HG03457 (cell line): ENCODE measurements around the gene AK8.

Experiments used
- ATAC-seq: cut with Tn5 transposase; IDR thresholded peaks from one replicate; pipeline ENCODE4 v1.9.1; 2021; ENCODE audit warnings: moderate number of reproducible peaks; ENCODE audit not compliant: unreplicated experiment

AK8 gene

DNA sequence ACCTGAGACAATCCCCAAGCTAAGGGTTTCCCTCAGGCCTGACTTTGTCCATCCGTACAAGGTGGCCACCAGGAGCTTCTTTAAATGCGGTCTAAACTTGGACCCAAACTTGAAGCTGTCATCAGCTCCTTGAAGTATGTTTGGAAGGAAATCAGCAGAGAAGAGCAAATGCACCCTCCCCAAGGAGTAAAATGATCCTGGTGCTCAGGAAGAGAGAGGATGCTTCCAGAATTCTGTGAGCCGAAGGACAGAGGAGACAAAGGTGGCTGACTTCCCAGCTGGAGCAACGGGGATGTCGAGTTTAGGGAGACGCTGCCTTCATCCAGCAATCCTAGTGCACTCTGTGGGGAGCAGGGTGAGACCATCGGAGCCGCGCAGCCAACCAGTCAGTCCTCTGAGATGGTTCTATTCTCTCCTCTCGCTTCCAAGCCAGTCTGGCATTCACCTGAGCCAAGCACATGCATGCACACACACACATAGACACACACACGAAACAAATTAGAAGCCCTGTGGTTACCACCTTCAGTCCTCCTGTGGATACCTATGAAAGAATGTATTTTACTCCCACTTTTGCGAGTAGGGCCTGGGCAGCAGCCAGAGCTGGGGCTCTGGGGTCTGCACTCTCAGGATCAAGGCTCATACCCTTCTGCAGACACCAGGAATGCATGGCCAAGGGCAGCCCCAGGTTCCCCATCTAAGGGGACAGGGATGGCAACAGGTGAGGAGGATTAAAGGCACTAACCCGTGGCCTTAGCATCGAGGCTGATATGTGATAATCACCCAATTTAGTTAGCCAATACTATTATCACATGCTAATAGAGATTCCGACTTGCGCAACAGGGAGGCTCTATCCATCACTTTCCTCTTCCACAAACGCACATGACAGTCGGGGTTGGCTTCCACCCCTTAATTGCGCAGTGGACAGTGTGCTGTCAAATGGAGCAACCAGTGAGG lies 132.1 kb downstream of the AK8 start:
- no peak for ATAC-seq

DNA sequence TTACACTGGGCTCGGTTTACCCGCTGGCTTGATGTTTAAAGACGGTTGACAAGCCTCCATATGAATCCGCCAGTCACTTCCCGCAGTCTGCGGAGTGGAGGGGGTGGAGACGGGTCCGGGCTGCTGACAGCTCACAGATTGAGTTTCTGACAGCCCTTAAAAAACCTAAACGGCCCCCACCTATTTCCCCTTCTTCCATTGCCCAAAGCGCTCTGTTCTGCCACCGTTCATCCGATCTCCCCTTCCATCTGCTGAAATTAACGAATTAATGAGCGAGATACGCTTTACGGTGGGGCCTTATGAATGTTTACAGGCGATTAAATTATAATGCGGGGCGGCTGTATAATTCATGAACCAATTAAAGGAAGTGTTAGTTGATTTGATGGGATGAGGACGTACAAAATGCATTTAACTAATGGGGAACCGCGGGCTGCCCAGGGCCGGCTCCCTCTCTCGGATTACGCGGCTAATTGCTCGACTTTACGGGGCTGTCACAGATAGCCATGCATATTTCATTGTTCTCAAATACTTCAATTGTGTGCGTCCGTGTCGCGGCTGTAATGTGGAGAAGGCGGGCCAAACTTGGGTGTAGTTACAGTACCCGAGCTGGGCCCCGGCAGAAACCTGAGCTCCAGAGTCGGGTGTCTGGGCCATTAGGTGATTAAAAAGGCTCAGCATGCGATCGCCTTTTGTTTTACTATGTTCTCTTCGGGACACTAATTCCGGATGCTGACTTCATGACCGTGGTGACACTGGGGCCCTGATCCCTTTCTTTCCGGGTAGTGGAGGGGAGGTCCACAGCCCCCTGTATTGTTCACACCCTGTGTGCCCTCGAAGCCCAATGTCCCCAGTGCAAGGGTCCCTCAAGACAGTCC lies 133.0 kb downstream of the AK8 start:
- ATAC-seq: no peak

DNA sequence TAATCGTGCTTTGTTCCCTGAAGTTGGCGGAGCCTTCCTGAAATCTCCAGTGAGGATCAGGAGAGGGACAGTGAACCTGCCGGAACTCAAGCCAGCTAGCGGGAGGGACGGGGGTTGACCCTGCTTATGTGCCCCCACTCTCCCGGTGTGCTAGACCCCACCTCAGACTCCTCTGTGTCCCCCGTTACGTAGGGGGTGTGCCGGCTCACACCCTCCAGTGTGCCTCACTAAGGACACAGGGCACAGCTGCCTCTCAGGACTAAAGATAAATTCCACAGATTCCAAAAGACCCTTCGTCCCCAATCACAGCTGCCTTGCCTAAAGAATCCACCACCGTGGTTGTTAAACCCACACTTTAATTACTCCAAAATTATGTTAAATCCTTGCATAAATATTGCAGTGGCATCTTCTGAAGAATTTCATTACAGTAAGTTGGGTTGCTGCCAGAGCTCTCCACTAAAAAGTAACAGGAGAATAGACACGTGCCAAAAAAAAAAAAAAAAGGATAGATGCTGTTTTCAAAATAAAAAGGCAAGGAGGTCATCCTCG lies 134.1 kb downstream of the AK8 start:
- ATAC-seq: no peak

DNA sequence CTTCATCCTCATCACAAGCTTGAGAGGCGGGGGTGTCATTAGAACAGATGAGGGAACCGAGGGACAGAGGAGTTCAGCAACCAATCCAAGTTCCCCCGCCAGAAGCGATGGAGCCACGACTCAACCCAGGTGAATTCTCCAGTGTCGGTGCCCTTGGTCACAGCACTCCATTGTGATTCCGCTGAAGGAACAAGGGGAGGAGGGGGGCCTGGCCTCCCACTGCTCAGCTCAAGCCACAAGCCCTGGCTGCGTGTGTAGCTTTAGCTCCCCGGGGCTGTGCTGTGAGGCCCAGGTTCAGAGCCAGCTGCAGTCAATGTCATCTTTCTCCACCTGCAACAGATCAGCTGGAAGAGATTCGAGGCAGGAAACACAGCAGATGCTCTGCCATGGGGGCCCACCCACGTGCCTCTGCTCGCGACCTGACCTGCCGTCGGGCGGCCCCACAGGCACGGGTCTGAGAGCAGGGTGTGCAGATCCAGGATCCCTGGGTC lies 135.2 kb downstream of the AK8 start:
- no peak for ATAC-seq

DNA sequence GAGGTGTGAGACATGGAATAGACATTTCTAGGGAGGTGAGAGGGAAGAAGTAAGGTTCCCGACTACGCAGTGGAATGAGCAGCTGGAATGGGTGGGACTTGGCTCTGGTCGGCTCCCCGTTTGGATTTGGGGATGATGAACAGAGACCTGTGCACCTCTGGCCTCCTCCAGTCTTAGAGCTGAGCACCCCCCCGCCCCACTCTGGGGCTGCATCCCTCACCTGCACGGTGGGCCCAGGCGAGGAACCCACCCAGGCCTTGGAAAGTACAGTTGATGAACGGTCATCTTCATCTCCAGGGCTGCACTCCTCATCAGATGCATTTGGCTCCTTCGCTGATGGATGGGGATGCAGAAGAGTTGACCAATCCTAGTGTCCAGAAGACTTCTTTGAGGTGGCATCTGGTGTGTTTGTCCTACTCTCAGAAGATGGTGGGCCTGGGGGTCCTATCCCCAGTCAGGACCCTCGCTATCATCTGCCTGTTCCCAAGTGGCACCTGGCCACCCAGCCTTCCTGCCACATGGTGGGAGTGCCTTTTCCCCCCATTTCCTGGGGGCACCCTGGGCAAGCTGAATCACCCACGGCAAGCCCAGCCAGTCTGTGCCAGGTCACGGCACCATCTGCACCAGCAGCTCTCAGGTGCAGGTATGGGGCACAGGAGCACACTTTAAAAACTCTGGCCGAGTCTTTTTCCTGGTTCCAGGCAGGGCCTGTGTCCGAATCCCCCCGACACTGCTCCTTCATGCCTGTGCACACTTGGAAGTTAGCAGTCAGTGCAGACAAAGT lies 137.4 kb downstream of the AK8 start:
- no peak for ATAC-seq

DNA sequence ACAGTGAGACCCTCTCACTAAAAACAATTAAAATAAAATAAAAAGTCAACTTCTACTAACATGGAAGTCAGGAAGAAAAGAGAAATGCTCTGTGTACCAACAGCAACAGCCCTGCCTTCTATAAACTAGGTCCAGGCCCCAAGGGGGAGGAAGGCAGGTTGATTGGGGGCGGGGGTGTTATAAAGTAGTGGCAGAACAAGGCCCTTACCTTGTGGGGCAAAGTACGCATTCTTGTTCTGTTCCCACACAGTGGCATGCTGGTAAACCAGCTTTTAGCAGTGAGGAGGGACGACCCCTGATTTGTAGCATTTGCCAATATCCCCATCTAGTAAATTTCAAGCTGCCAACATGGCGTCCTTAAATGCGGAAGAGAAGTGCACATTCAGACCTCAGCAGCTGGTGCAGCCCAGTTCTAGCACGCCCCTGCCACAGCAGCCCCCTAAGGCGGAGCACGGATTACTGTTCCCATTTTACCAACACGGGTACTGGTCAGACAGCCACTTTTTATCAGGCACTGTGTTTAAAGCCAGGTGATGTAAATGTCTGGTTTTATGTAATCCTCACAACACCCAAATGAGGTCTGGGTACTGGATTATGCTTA lies 138.3 kb downstream of the AK8 start:
- ATAC-seq: no peak

DNA sequence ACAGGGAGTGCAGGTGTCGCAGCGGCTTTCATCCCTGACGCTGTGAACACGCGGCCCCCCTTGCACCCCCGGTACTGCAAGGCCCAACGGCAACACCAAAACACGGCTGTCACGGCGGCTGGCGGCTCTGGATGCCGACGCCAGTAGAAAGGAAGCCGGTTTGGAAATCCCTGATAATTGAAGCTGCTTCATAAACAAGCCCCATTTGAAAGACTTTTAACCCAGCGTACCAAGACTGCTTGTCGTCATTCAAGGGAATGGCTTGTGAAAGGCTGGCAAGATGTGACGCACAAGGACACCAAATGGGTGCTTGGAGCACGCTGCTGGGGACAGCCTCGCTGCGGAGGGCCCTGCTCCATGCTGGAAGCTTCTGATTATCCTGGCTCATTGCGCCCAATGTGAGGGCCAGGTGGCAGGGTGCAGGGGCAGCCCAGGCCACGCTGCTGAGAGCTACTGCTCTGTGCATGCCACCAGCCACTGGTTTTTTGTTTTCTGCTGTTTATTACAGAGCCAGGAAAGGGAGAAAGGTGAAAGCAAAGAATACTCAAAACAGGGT lies 144.7 kb downstream of the AK8 start:
- no peak for ATAC-seq

DNA sequence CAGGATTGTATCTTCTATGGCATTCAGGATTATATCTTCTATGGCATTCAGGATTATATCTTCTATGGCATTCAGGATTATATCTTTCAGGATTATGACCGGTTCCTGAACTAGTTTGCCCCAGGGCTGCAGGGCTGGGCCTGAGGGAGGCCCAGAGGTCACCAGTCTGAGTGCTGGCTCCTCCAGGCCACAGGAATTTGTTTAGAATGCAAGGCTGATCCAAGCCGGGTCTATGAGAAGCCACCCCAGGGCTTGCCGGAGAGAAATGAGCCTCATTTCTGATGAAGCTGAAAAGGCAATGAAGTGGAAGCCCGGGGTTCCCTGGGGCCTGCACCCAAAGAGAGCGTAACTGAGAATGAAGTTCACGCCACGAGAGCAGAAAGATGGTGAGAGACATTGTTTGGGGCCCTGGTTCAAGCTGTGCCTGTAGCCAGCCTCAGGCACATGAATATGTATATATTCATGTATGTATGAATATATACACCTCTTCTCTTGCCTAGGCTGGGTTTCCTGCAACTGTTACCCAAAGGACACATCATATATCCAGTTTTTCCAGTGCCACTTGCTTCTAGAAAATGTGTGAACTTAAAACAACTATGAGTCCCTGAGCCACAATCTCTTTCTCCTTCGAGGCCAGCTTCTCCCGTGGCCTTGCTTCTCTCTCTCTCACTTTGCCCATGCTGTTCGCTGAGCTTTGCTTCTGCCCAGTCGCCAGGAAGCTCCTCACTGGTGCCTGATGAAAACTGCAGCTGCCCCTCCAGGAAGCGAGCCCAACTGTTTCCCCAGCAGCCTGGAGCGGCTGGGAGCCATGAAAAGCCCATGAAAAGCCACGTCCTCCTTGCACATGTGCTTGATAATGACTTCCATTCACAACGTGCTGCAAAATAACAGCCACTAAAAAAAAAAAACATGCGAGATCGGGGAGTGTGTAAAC lies 145.5 kb downstream of the AK8 start:
- no peak for ATAC-seq

DNA sequence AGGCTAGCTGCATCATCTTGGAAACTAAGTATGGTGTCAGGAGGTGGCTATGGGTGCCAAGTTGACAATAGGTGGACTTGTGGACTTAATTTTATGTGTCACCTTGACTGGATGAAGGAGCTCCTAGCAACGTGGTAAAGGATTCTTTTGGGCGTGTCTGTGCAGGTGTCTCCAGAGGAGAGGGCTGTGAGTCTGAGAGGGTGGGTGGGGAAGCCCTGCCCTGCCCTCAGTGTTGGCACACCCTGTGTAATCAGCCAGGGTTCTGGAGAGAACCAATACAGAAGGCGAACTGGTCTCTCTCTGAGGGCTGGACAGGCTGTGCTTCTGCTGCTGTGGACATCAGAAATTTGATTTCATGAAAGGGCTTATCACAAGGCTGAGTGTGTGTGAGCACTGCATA lies 146.9 kb downstream of the AK8 start:
- ATAC-seq: no peak

DNA sequence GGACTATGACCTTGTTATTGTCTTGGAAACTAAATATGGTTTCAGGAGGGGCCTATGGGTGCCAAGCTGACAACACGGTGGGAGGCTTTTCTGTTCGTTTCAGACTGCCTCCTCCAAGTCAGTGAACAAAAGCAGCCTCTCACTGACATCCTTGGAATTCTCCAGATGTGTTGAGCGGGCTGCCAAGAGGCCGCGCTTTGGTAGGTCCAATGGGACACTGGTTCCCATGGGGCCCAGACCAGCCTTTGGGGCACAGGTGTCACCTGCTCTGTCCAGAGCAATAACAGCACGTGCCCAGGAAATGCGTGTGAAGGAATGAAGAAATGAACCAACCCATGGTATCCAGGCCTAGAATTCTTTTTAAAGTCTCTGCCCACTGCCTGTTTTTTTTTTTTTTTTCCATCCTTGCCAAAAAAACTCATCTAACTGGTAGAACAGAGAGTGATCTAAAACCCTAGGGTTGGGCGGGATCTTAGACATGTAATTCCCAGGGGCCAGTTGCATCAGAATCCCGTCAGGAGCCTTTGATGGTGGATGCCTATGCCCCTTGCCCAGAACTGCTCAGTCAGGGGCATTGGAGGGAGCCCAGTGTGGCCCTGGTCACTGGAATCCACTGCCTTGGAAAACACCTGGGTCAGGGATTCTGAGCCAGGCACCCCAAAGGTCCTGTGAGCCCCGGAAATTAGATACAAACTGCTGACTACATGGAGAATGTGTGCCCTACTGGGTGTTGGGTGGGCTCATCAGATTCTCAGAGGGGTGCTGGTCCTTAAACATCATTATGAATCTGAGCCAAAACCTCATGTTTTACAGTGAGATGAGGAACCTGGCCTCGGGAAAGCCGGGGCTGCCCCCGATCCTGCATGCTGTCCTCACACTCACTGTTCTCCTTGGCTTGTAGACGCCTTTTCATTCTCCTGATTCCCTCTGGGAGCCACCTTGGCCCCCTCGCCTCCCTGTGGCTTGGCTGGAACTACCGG lies 147.7 kb downstream of the AK8 start:
- ATAC-seq: no peak

DNA sequence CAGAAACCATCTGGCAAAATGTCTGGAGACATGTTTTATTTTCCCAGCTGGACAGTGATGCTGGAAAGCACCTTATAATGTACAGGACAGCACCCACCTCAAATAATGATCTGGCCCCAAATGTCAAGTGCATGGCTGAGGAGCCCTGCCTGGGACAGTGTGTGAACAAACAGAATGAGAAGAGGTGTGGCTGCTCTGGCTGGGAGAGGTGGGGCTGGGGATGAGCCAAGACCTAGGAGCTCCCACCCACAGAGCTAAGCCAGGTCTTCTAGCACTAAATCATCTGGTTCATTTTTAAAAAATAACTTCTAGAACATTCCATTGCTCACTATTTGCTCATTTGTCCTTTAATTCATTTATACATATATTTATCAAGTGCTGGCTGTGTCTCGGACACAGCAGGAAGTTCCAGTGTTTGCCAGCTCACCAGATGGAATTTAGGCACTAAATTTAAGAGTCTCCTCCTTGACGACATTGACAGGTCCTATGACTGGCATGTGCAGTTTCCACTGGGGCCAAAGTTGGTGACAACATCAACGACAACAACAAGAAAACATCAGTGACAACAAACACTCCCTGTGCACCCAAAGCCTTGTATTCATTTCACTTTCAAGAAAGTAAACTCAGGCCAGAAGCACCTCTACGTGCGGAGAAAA lies 148.7 kb downstream of the AK8 start:
- no peak for ATAC-seq

DNA sequence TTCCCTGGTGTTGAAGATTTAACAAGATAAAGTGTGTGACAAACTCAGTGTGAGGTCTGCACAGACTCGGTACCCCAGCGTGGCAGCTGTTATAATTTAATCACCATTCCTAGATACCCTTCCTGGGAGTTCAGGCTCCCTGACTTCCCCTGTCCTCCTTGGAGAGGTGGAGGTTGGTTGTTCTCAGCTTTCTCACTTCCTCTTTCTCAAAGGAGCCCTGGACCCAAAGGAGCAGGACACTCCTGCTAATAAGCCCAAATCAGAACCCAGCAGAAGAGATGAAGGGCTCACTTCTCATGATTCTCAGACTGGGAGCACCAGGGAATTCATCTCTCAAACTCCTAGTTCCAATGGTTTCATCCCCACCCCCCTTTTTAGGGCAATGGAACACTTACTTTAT lies 149.6 kb downstream of the AK8 start:
- no peak for ATAC-seq

DNA sequence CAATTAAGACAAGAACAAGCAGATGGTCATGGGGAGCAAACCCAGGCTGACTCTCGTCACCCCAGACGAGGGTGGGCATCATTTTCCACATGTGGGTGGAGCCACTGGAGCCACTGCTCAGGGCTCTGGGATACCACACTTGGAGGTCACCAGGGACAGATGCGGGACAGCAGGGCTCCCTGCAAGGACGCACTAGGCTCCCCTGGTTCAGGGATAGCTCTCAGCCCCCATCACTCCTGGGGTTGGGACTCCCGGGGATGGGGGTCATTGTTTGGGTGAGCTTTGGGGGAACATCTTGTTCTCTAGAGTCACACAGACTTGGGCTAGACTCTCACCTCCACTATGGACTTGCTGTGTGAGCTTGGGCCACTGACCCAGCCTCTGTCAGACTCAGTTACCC lies 150.0 kb downstream of the AK8 start:
- no peak for ATAC-seq

DNA sequence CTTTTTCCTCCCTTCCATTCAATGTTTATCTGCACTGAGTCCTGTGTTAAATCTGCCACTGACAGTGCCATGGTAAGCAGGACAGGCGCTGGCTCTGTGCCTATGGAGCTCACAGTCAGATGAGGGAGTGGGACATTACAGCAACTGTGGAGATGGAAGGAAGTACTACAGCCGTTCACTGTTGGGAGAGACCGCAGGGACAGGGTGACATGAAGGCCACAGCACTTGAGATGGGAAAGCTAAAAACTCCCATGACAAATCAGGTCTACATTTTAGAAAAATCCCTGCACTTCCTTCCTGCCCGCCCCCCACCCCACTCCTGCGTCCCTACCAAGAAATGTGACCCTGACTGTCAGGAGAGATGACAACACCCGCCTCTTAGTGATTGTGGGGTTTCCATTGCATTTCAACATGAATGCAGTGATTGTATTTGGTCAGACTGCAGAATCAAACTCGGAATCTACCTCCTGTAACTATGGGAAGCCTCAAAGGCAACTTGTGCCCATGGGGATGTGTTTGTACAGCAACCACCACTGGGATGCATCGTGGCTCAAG lies 151.4 kb downstream of the AK8 start:
- ATAC-seq: no peak

DNA sequence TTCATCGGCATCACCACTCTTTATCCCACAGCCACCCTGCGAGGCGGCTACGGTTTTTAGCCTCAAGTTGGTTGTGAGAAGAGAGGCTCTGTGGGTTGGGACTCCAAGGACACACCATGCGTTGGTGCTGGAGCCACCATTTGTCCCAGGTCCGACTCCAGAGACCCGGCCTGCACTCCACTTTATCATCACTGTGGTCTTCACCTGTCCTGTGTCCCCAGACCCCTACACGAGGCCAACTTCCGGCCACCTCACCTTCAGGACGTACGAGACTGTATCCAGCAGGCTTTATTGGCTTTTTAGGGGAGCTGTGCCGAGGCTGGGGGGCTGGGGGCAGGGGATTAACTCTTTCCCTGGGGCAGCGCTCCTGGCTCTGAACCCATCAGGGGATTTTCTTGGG lies 152.8 kb downstream of the AK8 start:
- no peak for ATAC-seq

DNA sequence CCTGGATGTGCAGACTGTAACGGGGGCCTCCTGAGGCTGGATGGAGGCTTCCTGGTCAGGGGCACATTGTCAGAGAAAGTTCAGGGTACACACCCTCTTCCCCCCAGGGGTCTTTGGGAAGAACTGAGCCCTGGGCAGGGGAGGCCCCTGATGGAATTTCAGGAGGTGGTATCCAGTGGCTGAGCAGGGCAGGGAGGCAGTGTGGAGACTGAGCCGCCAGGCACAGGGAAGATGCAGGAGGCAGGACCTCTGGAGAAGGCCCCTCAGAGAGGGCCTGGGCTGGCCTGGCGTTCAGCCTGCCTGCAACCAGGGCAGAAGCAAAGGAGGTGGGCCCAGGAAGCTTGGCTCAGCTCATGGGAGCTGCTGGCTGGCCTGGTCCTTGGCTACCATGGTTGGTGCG lies 154.3 kb downstream of the AK8 start:
- ATAC-seq: no peak

DNA sequence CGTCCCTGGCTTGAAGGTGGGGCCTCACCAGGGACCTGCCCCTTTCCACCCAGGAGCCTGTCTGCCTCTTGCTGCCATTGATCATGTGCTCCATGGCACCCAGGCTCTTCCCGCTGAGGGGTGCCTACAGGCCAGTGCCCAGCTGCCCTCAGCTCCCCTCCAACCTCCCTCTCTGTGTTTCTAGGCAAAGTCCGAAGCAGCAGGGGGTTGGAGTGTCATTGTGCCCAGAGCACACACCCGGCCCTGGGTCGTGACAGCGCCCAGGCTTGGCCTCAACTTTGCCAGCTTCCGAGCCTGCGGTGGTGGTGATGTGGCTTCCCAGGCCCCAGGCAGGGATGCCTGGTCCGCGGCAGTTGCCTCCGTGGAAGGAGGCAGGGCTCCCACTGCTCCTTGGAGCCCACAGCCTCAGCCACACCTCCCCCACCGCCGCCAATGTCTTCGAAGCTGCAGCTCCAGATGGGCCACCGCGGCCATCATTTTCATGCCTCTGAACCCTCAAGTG lies 155.5 kb downstream of the AK8 start:
- no peak for ATAC-seq
